GM15510 (cell line): Measurements from ENCODE around the gene OR2T4.

Experiments
- POLR2A ChIP-seq: IDR thresholded peaks from 3 replicates; pipeline ENCODE4 v1.6.1; 2011; ENCODE audit warnings: borderline replicate concordance; ENCODE audit not compliant: insufficient read length; ENCODE audit errors: extremely low read depth

OR2T4 gene, protein sequence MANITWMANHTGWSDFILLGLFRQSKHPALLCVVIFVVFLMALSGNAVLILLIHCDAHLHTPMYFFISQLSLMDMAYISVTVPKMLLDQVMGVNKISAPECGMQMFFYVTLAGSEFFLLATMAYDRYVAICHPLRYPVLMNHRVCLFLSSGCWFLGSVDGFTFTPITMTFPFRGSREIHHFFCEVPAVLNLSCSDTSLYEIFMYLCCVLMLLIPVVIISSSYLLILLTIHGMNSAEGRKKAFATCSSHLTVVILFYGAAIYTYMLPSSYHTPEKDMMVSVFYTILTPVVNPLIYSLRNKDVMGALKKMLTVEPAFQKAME

DNA sequence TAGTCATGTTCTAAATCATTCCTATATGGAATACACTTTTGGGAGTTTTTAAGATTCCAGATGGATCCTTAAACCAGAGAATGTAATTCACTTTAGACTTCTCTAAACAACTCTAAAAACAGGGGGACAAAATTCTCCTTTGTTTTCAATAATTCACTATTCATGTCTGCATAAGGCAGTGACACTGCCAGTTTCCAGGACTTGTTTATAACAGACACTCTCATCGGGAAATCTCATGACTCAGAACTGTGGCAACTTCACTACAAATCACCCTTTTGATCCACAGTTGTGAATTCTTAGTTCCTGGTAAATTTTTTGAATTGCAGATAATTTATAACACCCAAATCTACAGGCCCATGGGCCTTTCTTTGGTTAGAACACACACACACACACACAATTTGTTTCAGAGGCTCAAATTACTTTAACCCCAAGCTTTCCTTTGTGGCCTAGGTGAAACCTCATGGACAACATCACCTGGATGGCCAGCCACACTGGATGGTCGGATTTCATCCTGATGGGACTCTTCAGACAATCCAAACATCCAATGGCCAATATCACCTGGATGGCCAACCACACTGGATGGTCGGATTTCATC, at the start of gene OR2T4:
Gene OR2T4, plus strand, starts transcription at position 545 of the 595 bp plus-strand sequence. Its CDS starts 0 bp downstream, at position 545.
- TF ChIP-seq POLR2A = no peak

DNA sequence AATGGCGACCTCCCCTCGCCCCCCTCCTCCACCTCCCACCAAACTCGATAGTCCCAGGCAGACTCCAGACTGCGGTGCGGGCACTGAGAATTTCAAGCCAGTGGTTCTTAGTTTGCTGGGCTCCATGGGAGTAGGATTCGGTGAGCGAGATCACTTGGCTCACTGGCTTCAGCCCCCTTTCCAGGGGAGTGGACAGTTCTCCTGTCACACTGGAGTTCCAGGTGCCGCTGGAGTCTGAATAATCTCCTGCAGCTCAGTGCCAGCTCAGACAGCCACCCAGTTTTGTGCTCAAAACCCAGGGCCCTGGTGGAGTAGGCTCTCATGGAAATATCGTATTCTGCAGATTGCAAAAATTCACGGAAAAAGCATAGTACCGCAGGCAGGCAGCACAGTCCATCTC, 44.7 kb upstream of the OR2T4 start:
- TF ChIP-seq POLR2A = no peak

DNA sequence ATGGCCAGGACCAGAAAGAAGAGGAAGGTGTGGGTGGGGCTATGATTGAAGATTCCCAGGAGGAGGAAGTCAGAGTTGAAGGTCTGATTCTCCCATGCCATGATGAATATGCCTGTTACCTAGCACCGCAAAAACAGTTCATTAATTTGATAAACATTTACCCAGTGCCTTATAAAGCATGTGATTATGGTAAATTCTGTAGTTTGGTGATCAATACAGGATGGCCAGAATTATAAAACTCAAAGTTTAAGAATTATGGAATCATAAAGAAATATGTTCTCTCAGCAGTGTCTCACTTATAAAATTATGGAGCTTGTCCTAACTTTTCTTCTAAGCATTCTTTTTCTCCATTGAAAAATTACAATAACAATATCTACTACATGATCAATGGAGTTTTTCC, 37.0 kb upstream of the OR2T4 start, which contains the start of gene OR2M7:
Gene OR2M7, minus strand, starts transcription at position 101 of the 400 bp plus-strand sequence. Its CDS starts 0 bp downstream, at position 101.
- TF ChIP-seq POLR2A = no peak

DNA sequence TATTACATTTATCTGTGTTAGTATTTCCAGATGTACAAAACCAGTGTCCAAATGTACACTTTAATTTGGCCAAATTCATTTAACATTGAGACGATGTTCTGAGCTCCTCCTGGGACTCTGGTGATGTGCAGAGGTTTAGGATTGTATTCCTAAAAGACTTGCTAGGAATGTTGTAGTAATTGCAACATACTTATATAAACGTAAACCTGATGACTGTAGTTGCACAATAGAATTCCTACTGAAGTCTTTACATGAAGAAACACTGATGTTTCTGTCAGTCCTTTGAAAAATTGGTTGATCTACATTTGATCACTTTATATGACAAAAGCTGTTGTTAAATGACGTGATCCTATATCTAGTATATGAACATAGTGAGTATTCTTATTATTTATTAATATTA, 18.0 kb upstream of the OR2T4 start:
- TF ChIP-seq POLR2A = no peak

DNA sequence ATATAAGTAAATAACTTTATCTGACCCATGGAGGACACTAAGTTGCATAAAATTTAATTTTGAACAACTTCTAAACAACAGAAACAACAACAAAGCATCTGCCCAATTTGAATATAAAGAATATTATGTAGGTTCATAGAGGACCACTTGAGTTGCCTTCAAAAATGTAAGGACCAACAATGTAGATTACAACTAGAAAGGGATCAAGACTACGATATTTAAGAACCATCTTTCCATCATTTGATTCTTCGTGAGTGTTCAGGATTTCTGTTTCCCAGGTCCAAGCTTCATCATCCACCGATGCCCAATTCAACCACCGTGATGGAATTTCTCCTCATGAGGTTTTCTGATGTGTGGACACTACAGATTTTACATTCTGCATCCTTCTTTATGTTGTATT, 13.0 kb upstream of the OR2T4 start, which contains the start of gene OR14C36:
Gene OR14C36, plus strand, starts transcription at position 301 of the 400 bp plus-strand sequence. Its CDS starts 0 bp downstream, at position 301.
- no peak for TF ChIP-seq POLR2A

DNA sequence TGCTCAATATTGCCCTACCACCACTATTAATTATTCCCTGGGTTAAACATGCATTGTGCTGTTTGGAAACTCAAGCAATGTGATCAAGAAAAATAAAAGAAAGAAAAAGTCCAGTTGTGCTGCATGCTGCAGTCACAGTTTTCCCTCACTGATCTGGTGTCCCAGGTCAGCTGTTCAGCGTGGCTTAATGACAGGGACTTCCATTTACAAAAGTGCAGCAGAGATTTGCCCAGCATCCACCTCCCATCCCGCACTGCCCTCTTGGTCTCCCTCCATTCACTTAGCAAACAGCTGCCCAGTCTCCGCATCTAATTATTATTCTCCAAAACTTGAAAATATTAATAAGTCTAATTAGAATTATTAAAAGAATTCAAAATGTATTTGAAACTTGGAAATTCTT, 2.0 kb upstream of the OR2T4 start:
- no peak for TF ChIP-seq POLR2A

DNA sequence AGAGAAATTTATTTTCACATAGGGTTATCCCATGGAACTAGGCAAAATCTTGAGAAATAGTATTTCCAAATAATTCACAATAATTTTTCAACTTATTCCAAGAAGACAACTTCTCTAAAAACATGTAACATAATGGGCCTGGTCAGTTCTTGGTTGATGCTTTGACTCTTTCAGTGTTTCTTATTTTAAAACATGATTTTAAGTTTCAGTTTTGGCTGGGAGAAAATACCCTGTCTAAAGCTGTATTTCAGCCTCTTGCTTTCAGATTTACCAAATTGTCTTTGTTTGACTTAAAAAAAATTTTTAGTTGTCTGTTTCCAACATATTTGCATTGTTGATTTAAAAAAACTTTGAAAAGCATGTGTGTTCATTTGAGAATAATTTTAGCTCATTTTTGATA, 5.1 kb downstream of the OR2T4 start:
- no peak for TF ChIP-seq POLR2A

DNA sequence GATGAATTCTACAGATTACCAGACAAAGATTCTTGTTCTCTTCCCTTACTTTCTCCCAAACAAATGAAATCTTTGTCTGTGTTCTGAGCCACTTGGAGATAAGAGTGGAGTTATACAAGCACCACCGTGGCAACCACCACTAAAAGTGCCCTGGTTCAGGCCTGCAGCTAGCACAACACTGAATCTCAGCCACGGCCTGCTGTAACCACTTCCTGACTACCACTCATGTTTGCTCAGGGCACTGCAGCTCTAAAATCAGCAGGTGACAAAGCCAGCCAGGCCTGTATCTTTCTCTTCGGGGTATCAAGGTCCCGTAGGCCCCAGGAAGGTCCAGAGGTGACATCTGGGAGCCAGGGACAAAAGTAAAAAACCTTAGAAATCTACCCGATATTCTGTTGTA, 10.9 kb downstream of the OR2T4 start:
- no peak for TF ChIP-seq POLR2A

DNA sequence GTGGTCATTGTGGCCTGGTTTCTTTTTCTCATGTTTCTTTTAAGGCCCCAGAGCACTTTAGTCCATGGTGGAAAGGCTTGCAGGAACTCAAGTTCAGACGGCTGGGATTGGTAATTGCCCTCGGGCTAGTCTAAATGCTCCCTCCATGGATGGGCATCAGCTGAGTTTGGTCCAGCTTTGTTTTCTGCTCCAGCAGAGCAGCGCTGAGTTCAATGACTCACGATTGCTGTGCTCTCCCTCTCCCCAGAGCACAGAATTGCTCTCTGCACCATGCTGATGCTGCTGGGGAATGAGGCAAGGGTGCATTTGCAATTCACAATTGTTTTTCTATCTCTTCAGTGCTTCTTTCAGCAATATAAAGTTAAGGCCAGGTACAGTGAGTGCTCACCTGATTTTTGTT, 12.3 kb downstream of the OR2T4 start:
- no peak for TF ChIP-seq POLR2A

DNA sequence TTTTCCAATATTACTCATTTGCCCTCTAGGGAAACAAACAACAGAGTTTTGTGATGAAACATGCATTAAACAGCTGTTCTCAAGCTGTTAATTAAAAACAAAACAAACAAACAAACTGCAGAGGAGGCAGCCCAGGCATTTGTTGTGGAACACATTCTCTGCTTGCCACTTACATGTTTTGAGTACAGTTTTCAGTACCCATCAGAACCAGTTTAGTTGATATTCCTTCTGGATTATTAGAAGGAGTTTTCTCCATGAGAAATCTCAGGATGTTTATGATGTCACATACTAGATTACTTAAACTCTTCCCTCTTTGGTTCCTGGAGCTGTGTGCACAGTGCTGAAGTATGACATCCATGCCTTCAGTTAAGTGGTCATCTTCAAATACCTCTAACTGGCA, 14.0 kb downstream of the OR2T4 start, which contains the start of gene OR2T6:
Gene OR2T6, plus strand, starts transcription at position 301 of the 400 bp plus-strand sequence. CDS start 11,863 bp downstream, outside the sequence.
- TF ChIP-seq POLR2A = no peak

DNA sequence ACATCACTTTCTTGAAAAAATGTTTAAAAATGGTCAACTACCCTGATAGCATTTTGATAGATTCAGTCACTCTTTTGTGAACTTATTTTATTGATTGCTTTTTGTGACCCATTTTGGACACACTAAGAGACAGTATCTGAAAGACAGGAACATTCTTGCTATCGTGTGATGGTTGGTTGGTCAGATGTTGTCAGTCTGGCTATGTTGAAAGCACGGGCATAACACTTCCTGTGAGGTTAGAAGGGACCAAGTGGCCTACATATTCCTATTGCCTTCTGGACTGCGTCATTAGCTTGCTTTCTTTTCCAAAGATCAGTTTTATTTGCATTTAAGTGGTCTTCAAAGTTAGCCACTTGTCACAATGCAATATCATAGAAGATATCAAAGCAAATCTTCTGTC, 15.5 kb downstream of the OR2T4 start:
- no peak for TF ChIP-seq POLR2A

DNA sequence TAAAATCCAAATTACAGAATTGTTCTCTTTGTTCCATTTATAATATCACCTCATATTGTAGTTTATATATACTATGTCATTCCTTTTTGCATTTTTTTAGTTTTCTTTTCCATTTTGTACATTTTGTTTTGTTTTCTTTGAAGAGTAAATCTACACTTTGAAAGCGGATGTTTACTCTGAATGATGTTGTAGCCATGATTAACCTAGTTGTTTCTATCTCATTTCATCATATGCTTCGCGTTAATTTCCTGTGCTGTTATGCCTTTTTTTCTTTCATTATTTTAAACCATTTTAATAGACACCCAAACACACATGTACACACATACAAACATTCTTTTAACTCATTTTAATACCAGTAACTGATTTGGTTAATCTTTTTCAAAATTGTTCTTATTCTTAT, 19.4 kb downstream of the OR2T4 start:
- TF ChIP-seq POLR2A = no peak

DNA sequence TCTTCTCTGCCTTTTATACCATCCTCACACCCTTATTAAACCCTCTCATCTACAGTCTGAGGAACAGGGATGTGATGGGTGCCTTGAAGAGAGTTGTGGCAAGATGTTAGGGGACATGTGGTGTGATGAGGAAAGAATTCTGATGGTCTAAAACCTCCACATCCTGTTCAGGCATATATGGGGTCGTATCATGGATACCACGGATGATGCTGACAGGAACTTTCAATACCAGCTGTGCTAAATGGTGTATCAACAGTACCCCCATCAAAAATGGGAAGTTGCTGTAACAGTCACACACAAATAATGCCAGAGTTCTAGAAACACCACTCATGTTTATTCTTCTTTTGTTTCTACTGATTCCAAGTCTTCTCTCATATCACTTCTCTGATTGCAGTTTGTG, 27.0 kb downstream of the OR2T4 start:
- no peak for TF ChIP-seq POLR2A

DNA sequence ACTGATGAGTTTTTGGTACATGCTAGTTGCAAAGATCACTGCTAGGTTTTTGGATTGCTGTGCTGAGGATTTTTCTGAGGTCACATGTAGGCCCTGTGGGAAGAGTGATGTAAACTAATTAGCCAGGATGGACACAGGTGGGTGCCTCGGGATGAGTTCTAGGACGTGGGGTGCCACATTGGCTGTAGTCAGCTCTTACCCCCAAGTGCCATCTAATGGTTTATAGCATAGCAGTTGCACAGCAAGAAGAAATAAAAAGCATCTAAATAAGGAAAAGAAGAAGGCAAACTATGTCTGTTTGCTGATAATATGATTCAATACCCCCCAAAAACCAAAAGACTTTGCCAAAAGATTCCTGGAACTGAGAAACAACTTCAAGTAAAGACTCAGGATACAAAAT, 31.6 kb downstream of the OR2T4 start:
- no peak for TF ChIP-seq POLR2A

DNA sequence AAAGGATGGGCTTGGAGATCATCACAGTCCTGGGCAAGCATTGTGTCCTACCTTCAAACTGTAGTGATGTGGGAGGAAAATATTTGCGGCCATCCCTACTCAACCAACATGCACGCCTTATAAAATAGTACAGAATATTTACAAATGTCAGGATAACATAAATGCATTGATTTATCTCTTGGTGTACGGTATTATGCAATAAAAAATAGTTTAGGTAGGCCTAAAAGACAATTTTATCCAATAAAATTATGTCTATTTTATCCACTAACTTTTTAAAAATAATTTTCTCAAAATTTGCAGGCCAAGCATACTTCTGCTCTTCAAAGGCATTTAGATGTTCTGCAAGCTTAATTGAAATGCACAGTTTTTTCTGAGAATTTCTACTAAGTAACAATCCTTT, 41.3 kb downstream of the OR2T4 start, which contains the start of gene OR2T1:
Gene OR2T1, plus strand, starts transcription at position 301 of the 400 bp plus-strand sequence. CDS start 3,100 bp downstream, outside the sequence.
- TF ChIP-seq POLR2A = no peak

DNA sequence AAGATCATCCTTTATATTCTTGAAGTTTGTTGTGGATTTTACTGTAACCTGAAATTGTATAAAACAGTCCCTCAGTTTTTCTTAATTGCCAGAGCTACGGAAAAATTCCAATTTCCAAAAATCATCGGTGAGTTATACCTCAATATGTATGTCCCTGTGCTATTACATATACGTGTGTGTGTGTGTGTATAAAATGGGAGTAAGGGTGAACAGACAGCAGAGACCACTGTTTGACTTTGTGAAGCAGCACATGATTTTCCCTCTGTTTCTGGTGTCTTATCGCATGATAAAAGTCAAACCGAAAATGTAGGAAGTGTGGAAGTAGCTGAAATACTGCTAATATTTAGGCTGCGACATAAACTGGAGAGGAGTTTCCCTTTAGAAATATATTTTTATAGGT, 42.6 kb downstream of the OR2T4 start:
- TF ChIP-seq POLR2A = no peak
